GM12872 (cell line): Measurements from ENCODE around the gene MALAT1.

Experiments used
- TF ChIP-seq, protein P1 (sequence below): IDR thresholded peaks from 3 replicates; pipeline ENCODE4 v1.5.1; 2011; ENCODE audit warnings: low read depth, mild to moderate bottlenecking, low read length, moderate library complexity; ENCODE audit not compliant: insufficient read depth

The MALAT1 gene

DNA sequence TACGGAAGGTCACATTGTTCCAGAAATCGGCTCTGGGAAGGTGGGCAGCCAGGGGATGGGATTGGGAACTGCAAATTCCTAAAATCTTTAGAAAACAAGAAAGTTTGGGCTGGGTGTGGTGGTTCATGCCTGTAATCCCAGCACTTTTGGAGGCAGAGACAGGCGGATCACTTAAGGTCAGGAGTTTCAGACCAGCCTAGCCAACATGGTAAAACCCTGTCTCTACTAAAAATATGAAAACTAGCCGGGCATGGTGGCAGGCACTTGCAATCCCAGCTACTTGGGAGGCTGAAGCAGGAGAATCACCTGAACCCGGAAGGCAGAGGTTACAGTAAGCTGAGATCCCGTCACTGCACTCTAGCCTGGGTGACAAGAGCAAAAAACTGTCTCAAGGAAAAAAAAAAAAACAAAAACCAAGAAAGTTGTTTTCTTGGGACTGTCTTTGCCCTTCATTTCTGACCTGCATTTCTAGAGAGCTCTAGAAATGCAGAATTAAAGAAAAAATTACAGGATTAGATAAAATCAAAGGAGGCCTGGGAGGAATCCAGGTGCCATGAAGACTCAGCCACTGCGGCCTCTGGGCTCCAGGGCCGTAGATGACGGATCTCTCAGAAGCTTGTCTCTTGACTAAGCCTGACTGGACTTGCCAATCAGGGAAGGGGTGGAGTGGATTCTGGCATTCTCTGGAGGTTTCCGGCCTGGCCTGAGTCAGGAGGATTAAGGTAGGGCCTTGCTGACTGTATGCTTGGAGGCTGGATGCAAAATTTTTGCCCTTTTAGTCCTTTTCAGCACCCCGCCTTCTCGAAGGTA, 5.3 kb upstream of the MALAT1 start:
- TF ChIP-seq, protein P1, sequence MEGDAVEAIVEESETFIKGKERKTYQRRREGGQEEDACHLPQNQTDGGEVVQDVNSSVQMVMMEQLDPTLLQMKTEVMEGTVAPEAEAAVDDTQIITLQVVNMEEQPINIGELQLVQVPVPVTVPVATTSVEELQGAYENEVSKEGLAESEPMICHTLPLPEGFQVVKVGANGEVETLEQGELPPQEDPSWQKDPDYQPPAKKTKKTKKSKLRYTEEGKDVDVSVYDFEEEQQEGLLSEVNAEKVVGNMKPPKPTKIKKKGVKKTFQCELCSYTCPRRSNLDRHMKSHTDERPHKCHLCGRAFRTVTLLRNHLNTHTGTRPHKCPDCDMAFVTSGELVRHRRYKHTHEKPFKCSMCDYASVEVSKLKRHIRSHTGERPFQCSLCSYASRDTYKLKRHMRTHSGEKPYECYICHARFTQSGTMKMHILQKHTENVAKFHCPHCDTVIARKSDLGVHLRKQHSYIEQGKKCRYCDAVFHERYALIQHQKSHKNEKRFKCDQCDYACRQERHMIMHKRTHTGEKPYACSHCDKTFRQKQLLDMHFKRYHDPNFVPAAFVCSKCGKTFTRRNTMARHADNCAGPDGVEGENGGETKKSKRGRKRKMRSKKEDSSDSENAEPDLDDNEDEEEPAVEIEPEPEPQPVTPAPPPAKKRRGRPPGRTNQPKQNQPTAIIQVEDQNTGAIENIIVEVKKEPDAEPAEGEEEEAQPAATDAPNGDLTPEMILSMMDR, result no peak

DNA sequence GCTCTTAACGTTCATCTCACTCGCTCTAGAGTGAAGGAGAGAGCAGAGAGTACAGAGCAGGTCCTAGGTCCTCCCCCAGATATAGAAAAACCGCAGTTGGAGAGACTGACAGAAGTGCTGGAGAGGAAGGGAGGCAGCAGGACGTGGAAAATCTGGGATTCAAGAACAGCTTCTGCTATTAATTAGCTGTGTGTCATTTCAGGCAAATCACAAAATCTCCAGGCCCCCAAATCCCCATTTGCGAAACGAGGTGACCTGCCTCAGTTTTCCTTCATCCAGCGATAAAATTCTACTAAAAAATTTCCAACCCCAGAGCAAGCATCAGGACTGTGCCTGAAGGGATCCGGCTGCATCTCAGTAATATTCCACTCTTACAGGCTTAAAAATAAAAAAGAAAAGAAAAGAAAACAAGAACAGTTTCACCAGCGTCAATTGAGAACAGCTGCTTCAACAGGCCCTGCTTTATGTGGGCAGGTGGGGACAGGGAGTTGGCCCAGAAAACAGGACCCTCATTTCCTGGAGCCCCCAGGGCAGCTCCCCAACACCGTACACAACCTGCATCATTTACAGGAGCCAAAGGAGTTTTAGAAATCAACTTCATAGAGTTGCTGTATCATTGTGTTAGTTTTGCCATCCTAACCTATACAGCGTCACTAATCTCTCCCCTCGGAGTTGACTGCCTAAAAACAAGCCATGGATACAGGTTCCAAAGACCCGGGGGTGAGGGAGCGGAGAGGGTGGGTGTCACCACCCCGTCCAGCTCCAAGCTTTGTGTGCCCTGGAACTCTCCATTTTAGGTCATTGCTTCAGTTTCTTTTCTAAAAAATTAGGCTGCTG, 2.3 kb upstream of the MALAT1 start:
- TF ChIP-seq, protein P1, result no peak

DNA sequence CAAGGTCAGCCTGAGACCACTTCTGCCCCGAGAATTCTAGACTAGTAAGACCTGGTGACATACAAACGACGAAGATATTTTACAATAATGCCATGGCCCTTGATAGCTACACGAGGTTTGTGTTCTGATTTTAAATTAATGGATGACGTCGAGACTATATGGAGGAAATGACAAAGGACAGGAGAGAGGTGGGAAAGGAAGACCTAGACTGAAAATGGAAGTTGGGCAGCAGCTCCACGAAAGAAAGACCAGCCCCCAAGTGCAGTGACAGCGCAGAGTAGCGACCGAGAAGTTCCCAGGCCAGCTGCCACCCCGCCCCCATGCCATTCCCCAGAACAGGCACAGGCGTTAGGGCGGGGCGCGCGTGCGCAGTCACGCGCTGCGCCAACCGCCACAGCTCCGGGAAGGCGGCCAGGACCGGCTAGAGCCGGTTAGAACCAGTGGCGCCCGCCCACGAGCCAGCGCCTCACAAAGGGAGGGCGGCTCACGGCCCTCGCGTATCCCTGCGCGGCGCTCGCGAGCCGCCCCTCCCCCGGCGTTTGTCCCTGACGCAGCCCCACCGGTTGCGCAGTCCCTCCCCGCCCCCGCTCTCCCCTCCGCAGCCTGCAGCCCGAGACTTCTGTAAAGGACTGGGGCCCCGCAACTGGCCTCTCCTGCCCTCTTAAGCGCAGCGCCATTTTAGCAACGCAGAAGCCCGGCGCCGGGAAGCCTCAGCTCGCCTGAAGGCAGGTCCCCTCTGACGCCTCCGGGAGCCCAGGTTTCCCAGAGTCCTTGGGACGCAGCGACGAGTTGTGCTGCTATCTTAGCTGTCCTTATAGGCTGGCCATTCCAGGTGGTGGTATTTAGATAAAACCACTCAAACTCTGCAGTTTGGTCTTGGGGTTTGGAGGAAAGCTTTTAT, 1.5 kb upstream of the MALAT1 start:
- TF ChIP-seq, protein P1, result no peak

DNA sequence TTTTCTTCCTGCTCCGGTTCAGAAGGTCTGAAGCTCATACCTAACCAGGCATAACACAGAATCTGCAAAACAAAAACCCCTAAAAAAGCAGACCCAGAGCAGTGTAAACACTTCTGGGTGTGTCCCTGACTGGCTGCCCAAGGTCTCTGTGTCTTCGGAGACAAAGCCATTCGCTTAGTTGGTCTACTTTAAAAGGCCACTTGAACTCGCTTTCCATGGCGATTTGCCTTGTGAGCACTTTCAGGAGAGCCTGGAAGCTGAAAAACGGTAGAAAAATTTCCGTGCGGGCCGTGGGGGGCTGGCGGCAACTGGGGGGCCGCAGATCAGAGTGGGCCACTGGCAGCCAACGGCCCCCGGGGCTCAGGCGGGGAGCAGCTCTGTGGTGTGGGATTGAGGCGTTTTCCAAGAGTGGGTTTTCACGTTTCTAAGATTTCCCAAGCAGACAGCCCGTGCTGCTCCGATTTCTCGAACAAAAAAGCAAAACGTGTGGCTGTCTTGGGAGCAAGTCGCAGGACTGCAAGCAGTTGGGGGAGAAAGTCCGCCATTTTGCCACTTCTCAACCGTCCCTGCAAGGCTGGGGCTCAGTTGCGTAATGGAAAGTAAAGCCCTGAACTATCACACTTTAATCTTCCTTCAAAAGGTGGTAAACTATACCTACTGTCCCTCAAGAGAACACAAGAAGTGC, 661 bp upstream of the MALAT1 start:
- TF ChIP-seq, protein P1, result no peak

DNA sequence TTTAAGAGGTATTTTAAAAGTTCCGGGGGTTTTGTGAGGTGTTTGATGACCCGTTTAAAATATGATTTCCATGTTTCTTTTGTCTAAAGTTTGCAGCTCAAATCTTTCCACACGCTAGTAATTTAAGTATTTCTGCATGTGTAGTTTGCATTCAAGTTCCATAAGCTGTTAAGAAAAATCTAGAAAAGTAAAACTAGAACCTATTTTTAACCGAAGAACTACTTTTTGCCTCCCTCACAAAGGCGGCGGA, 193 bp upstream of the MALAT1 start:
- TF ChIP-seq, protein P1, result no peak

DNA sequence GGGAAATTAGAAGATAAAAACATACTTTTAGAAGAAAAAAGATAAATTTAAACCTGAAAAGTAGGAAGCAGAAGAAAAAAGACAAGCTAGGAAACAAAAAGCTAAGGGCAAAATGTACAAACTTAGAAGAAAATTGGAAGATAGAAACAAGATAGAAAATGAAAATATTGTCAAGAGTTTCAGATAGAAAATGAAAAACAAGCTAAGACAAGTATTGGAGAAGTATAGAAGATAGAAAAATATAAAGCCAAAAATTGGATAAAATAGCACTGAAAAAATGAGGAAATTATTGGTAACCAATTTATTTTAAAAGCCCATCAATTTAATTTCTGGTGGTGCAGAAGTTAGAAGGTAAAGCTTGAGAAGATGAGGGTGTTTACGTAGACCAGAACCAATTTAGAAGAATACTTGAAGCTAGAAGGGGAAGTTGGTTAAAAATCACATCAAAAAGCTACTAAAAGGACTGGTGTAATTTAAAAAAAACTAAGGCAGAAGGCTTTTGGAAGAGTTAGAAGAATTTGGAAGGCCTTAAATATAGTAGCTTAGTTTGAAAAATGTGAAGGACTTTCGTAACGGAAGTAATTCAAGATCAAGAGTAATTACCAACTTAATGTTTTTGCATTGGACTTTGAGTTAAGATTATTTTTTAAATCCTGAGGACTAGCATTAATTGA, 1.0 kb downstream of the MALAT1 start:
- TF ChIP-seq, protein P1, result no peak
